PC-9 (cell line): Measurements from ENCODE around the gene DNAH7. TPM values are rescaled to one million over a fixed set of nuclear protein-coding genes. Genes with fewer than 3 reads are reported as not detected.

Experiments
- BruUV-seq: library from RNA; stranded (reverse); fragments of 400-500 nt; replicated peaks from 2 replicates; lab custom pipeline; 2021; lab: Mats Ljungman, UMichigan
- CTCF ChIA-PET: fragments of 300-600 bp; sonication (Branson Sonifier 250); formaldehyde crosslinking; loops from one replicate; lab custom pipeline; 2022; ENCODE audit warnings: antibody characterized with exemption; lab: Charles Lee
- POLR2A ChIA-PET: fragments of 300-600 bp; sonication (Branson Sonifier 250); formaldehyde crosslinking; loops from one replicate; lab custom pipeline; 2022; ENCODE audit warnings: antibody characterized with exemption; ENCODE audit not compliant: unreplicated experiment; lab: Charles Lee
- DNase-seq, 2 experiments: peaks; one replicate each; pipeline versions ENCODE4 v3.0.0 to v3.0.0-alpha.2; 2015 to 2022; ENCODE audit warnings: mixed read lengths in 1 of 2
- H2AFZ ChIP-seq: fragments of 200-600 bp; sonication (generic); 2 replicates; pipeline ENCODE4 v1.8.1; 2017; ENCODE audit warnings: antibody characterized with exemption
- H3F3A ChIP-seq: fragments of 200-600 bp; sonication (generic); 2 replicates; pipeline ENCODE4 v1.8.1; 2017; ENCODE audit warnings: antibody characterized with exemption, mild to moderate bottlenecking, low read depth; ENCODE audit not compliant: insufficient read depth
- H3K27ac ChIP-seq: fragments of 200-600 bp; sonication (generic); 2 replicates; pipeline ENCODE4 v1.6.1; 2016; ENCODE audit warnings: mixed run types
- H3K27me3 ChIP-seq: fragments of 200-600 bp; sonication (generic); 2 replicates; pipeline ENCODE4 v1.6.1; 2016; ENCODE audit warnings: low read depth, mixed run types; ENCODE audit not compliant: insufficient read depth
- H3K36me3 ChIP-seq: fragments of 200-600 bp; sonication (generic); 2 replicates; pipeline ENCODE4 v1.6.1; 2016; ENCODE audit warnings: low read depth, mixed run types
- H3K4me1 ChIP-seq: fragments of 200-600 bp; sonication (generic); replicated peaks from 2 replicates; pipeline ENCODE4 v1.6.1; 2016; ENCODE audit warnings: mixed run types; ENCODE audit not compliant: insufficient read depth
- H3K4me2 ChIP-seq: fragments of 200-600 bp; sonication (generic); 2 replicates; pipeline ENCODE4 v1.6.1; 2017; ENCODE audit warnings: mixed run types
- H3K4me3 ChIP-seq: fragments of 200-600 bp; sonication (generic); 2 replicates; pipeline ENCODE4 v1.6.1; 2016; ENCODE audit warnings: mixed run types
- H3K79me2 ChIP-seq: fragments of 200-600 bp; sonication (generic); 2 replicates; pipeline ENCODE4 v1.6.1; 2017; ENCODE audit warnings: low read depth, mixed run types
- H3K9me2 ChIP-seq: fragments of 200-600 bp; sonication (generic); 2 replicates; pipeline ENCODE4 v1.8.1; 2017; ENCODE audit warnings: mild to moderate bottlenecking; ENCODE audit not compliant: insufficient read depth
- H3K9me3 ChIP-seq: fragments of 200-600 bp; sonication (generic); 2 replicates; pipeline ENCODE4 v1.8.1; 2016; ENCODE audit warnings: low read depth; ENCODE audit not compliant: insufficient read depth
- H4K20me1 ChIP-seq: fragments of 200-600 bp; sonication (generic); 2 replicates; pipeline ENCODE4 v1.8.1; 2017; ENCODE audit not compliant: insufficient read depth
- EZH2 ChIP-seq: fragments of 200-600 bp; sonication (generic); IDR thresholded peaks from 2 replicates; pipeline ENCODE4 v1.8.0; 2017; ENCODE audit warnings: antibody characterized with exemption, low read depth
- intact Hi-C: fragments of 100-400 bp; cut with micrococcal nuclease; formaldehyde crosslinking; loops from one replicate; pipeline ENCODE4 v1.10.0; 2022; ENCODE audit not compliant: unreplicated experiment
- total RNA-seq: library from RNA; stranded (reverse); gene quantifications from 2 replicates; pipeline ENCODE4 v1.2.3, GENCODE V29; 2021
- TF ChIP-seq, protein P1 (sequence below): fragments of 200-600 bp; sonication (generic); conservative IDR thresholded peaks from 2 replicates; pipeline ENCODE4 v1.6.1; 2017; ENCODE audit warnings: mixed run types, antibody characterized with exemption, mild to moderate bottlenecking, moderate library complexity

The DNAH7 gene
- total RNA-seq, 1 experiment from 2014 or later: 3.8 TPM

DNA sequence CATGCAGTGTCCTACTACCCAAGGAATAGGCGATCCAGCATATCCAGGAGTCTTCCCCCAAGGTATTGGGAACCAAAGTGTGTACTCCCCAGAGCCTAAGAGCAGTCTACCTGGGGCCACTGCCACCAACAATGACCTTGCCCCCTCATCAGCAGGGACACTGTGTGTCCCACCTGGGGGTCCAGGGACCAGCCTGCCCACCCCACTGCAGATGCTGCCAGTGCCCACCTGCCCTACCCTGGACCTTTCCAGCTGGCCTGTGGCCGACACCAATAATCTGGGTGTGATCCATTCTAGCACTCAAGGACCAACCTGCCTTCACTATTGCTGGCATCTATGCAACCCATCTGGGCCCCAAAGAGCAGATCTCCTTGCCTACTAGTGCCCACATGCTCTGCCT is 32.2 kb downstream of the DNAH7 start:
- H3K27ac ChIP-seq: no peak overlapping the region
- no TSS peak for BruUV-seq
- POLR2A ChIA-PET: no interaction called here
- DNase-seq: no peak
- no peak overlapping the region for H3K4me2 ChIP-seq
- no peak overlapping the region for H3K4me3 ChIP-seq
- no peaks in the 10 kb centered on the region for H3F3A ChIP-seq
- H3K4me1 ChIP-seq: no peaks in the 10 kb centered on the region
- no peaks in the 10 kb centered on the region for H3K36me3 ChIP-seq
- no peaks in the 10 kb centered on the region for H3K9me2 ChIP-seq
- H3K79me2 ChIP-seq: no peaks in the 10 kb centered on the region
- H2AFZ ChIP-seq: no peak overlapping the region
- H3K27me3 ChIP-seq: no peaks in the 10 kb centered on the region
- no peaks in the 10 kb centered on the region for H3K9me3 ChIP-seq
- TF ChIP-seq EZH2: no peak
- TF ChIP-seq, protein P1, sequence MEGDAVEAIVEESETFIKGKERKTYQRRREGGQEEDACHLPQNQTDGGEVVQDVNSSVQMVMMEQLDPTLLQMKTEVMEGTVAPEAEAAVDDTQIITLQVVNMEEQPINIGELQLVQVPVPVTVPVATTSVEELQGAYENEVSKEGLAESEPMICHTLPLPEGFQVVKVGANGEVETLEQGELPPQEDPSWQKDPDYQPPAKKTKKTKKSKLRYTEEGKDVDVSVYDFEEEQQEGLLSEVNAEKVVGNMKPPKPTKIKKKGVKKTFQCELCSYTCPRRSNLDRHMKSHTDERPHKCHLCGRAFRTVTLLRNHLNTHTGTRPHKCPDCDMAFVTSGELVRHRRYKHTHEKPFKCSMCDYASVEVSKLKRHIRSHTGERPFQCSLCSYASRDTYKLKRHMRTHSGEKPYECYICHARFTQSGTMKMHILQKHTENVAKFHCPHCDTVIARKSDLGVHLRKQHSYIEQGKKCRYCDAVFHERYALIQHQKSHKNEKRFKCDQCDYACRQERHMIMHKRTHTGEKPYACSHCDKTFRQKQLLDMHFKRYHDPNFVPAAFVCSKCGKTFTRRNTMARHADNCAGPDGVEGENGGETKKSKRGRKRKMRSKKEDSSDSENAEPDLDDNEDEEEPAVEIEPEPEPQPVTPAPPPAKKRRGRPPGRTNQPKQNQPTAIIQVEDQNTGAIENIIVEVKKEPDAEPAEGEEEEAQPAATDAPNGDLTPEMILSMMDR: no peak
- intact Hi-C loops: no loop called here
- H4K20me1 ChIP-seq: no peaks in the 10 kb centered on the region
- CTCF ChIA-PET: no interaction called here

DNA sequence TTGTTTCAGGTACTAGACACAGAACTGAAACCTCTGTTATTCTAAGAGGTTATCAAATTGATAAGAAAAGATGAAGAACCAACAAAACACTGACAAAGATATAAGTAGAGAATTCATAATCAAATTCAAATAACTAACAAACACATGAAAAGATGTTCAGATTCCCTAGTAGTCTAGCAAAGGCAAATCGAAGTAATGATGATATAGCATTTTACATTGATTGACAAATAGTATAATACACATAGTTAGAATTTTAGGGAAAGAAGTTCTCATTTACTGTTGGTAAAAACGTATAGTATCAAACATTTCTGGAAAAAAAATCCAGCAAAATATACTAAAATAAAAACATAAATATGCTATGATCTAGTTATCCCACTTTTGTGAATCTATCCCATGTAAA is 50.6 kb downstream of the DNAH7 start:
- H3K4me3 ChIP-seq: no peak overlapping the region
- CTCF ChIA-PET: no interaction called here
- BruUV-seq: no TSS peak
- intact Hi-C loops: no loop called here
- no peaks in the 10 kb centered on the region for H3K9me2 ChIP-seq
- no peaks in the 10 kb centered on the region for H4K20me1 ChIP-seq
- TF ChIP-seq, protein P1: no peak
- TF ChIP-seq EZH2: no peak
- no peaks in the 10 kb centered on the region for H3K27me3 ChIP-seq
- no peaks in the 10 kb centered on the region for H3F3A ChIP-seq
- POLR2A ChIA-PET: no interaction called here
- H3K36me3 ChIP-seq: no peaks in the 10 kb centered on the region
- no peaks in the 10 kb centered on the region for H3K9me3 ChIP-seq
- no peaks in the 10 kb centered on the region for H3K79me2 ChIP-seq
- no peak overlapping the region for H2AFZ ChIP-seq
- DNase-seq: no peak
- no peaks in the 10 kb centered on the region for H3K4me1 ChIP-seq
- no peak overlapping the region for H3K4me2 ChIP-seq
- no peak overlapping the region for H3K27ac ChIP-seq

DNA sequence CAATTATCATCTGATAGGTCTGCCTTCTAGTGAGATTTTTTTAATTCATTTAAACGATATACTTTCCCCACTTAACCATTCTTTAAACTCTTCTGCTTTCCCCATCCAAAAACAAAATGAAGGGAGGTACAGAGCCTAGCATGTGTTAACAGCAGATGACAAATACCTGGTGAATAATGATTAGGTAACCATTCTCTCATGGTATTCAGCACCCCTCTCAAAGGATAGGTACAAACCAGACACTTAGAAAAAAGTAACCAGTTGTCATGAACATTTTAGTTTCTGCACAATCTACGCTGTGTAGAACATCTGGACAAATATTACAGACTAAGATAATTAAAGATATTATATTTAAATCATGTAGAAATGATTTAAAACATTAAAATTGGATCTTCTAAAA is 56.3 kb downstream of the DNAH7 start:
- Histone ChIP-seq H3K4me2 (no peak overlapping the region), H3K79me2 (no peaks in the 10 kb centered on the region), H3K4me3 (no peak overlapping the region), H3K4me1 (no peaks in the 10 kb centered on the region), H2AFZ (no peak overlapping the region), H4K20me1 (no peaks in the 10 kb centered on the region), H3K27me3 (no peaks in the 10 kb centered on the region), H3K9me3 (no peaks in the 10 kb centered on the region), H3F3A (no peaks in the 10 kb centered on the region), H3K27ac (no peak overlapping the region), H3K36me3 (no peaks in the 10 kb centered on the region), H3K9me2 (no peaks in the 10 kb centered on the region)
- no peak for DNase-seq
- intact Hi-C loops: no loop called here
- TF ChIP-seq EZH2: no peak
- TF ChIP-seq, protein P1: no peak
- CTCF ChIA-PET: no interaction called here
- no TSS peak for BruUV-seq
- POLR2A ChIA-PET: no interaction called here
